T-helper 2 cell treated with Interferon-gamma antibody and Interleukin-4, amounts not matched to agents 5 μg/mL and 100 μg/mL, for 36 hours (primary cell): ENCODE results near the gene CUL4A.

Experiments
- DNase-seq: peaks from one replicate; pipeline ENCODE4 v3.0.0; 2021; ENCODE audit warnings: low spot score
- H3K27ac Mint-ChIP-seq: one replicate; pipeline ENCODE4 v1.8.0; 2021; ENCODE audit warnings: mild to moderate bottlenecking, mixed read lengths
- H3K27me3 Mint-ChIP-seq: one replicate; pipeline ENCODE4 v1.8.0; 2021; ENCODE audit warnings: low read depth, mixed read lengths
- H3K36me3 Mint-ChIP-seq: one replicate; pipeline ENCODE4 v1.8.0; 2021; ENCODE audit warnings: low read depth, mixed read lengths
- H3K4me1 Mint-ChIP-seq: one replicate; pipeline ENCODE4 v1.8.0; 2021; ENCODE audit warnings: low read depth, mixed read lengths
- H3K4me3 Mint-ChIP-seq: one replicate; pipeline ENCODE4 v1.8.0; 2022; ENCODE audit warnings: mild to moderate bottlenecking, moderate library complexity, mixed read lengths
- H3K9me3 Mint-ChIP-seq: one replicate; pipeline ENCODE4 v1.8.0; 2021; ENCODE audit warnings: mixed read lengths

Gene CUL4A

DNA sequence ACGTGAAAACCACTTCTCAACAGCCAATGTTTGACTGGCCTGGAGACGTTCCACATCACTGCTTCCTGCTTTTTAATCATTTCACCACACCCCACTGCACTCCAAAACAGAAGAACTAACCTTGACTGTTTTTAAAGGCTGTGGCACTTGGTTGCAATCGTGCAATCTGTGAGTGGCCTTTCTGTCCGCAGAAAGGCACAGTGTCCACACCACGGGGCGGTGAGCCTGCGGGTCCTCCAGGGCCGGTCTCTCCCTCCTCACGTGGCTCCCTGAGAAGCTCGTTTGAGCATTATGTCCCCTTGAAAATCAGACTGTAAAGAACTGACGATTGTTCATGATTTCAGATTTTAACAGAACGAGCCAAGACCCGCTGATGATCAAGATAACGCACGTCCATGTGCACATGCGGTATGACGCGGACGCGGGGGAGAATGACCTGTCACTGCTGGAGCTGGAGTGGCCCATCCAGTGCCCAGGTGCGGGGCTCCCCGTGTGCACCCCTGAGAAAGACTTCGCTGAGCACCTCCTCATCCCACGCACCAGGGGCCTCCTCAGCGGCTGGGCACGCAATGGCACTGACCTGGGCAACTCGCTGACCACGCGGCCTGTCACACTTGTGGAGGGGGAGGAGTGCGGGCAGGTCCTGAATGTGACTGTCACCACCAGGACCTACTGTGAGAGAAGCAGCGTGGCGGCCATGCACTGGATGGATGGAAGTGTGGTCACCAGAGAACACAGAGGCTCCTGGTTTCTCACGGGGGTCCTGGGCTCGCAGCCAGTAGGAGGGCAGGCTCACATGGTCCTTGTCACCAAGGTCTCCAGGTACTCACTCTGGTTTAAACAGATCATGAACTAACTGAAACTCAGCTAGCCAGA lies 37.9 kb upstream of the CUL4A start:
- H3K36me3 Mint-ChIP-seq = peaks cover 55% of the 10 kb centered on the region
- H3K27me3 Mint-ChIP-seq = no peaks in the 10 kb centered on the region
- peaks cover 31% of the 10 kb centered on the region for H3K4me1 Mint-ChIP-seq
- DNase-seq = no peak
- no peak overlapping the region for H3K4me3 Mint-ChIP-seq
- no peaks in the 10 kb centered on the region for H3K9me3 Mint-ChIP-seq
- H3K27ac Mint-ChIP-seq = peak overlapping the region; percentile 28

DNA sequence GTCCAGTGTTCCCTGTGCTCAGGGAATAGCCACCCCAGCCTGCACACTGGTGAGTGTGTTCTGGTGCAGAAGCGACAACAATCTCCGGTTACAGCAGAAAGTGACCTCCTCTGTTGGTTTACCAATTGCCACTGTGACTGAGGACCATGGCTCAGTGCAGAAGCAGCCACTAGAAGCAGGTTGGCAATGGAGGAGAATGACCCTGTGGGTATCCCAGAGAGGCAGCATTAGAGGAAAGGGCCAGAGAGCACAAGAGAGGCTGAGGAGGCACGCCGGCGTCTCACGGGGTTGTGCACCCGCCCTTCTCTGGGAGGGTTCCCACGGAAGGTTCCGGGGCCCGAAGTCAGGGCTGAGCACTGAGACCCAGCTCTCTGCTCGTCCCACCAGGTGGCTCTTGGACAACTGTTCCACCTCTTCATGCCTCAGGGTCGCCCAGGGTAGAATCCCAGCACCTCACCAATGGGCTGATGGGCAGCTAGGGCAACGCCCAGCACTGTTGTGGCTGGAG lies 36.9 kb upstream of the CUL4A start:
- no peaks in the 10 kb centered on the region for H3K27me3 Mint-ChIP-seq
- peaks cover 61% of the 10 kb centered on the region for H3K36me3 Mint-ChIP-seq
- H3K9me3 Mint-ChIP-seq = no peaks in the 10 kb centered on the region
- H3K4me3 Mint-ChIP-seq = no peak overlapping the region
- no peak for DNase-seq
- peaks cover 31% of the 10 kb centered on the region for H3K4me1 Mint-ChIP-seq
- peak overlapping the region; percentile 15 for H3K27ac Mint-ChIP-seq

DNA sequence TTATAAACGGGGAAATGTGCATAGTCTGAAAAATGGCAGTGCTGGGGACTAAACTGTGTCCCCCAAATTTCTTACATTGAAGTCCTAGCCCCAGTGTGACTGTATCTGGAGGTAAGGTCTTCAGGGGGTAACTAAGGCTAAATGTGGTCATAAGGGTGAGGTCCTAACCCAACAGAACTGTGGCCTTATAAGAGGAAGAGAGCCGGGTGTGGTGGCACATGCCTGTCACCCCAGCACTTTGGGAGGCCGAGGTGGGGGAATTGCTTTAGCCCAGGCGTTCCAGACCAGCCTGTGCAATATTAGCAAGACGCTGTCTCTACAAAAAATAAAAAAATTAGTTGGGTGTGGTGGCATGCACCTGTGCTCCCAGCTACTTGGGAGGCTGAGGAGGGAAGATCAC lies 33.1 kb upstream of the CUL4A start:
- Mint-ChIP-seq H3K36me3 (peaks cover 68% of the 10 kb centered on the region), H3K4me3 (peak overlapping the region; percentile 71), H3K9me3 (no peaks in the 10 kb centered on the region), H3K27ac (peak overlapping the region; percentile 93), H3K4me1 (peaks cover 42% of the 10 kb centered on the region), H3K27me3 (no peaks in the 10 kb centered on the region)
- DNase-seq = no peak

DNA sequence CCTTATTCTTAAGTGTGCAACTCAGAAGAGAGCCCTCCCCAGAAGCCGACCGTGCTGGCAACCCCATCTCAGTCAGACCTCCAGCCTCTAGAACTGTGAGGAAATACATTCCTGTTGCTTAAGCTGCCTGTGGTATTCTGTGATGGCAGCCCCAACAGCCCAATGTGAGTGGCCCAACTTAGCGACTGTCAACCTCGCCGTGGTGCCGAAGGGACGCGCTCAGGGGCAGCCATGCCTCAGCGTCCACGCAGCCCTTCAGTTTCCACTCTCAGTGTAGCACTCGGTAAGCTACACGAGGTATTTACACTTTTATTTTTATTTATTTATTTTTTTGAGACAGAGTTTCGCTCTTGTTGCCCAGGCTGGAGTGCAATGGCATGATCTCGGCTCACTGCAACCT lies 32.6 kb upstream of the CUL4A start:
- peaks cover 66% of the 10 kb centered on the region for H3K36me3 Mint-ChIP-seq
- H3K4me3 Mint-ChIP-seq = no peak overlapping the region
- no peaks in the 10 kb centered on the region for H3K27me3 Mint-ChIP-seq
- peak overlapping the region; percentile 93 for H3K27ac Mint-ChIP-seq
- H3K9me3 Mint-ChIP-seq = no peaks in the 10 kb centered on the region
- peaks cover 40% of the 10 kb centered on the region for H3K4me1 Mint-ChIP-seq
- DNase-seq = no peak

DNA sequence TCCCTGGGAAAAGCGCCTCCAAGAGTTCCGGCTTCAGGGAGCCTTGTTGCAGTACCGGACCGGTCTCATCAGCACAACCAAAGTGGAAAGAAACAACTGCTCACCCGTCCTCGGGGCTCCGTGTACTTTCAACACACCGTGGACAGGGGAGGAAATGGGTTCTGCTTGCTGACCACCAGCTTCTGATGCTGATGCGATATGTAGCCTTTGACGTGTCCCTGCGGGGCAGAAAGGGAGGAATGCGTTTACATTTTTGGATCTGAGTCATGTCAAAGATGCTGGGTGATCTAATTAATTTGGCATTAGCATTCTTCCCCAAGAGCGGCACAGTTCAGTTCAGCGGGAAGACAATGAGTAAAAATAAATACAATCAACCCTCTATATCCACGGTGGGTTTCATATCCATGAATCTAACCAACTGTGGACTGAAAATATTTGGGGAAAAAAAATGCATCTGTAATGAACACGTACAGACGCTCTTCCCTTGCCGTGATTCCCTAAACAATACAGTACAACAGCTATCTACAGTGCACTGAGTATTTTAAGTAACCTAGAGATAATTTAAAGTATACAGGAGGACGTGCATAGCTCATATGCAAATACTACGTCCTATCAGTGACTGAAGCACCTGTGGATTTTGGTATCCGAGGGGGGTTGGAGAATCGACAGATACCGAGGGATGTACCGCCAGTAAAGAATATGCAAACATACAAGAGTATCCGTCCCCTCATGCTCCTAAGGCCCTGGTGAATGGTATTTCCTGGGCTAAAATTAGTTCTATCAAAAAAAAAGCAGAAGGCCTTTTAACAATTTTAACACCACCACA lies 31.1 kb upstream of the CUL4A start:
- Mint-ChIP-seq H3K36me3 (peaks cover 62% of the 10 kb centered on the region), H3K4me1 (peaks cover 35% of the 10 kb centered on the region), H3K27ac (peak overlapping the region; percentile 75), H3K27me3 (no peaks in the 10 kb centered on the region), H3K4me3 (no peak overlapping the region), H3K9me3 (no peaks in the 10 kb centered on the region)
- no peak for DNase-seq

DNA sequence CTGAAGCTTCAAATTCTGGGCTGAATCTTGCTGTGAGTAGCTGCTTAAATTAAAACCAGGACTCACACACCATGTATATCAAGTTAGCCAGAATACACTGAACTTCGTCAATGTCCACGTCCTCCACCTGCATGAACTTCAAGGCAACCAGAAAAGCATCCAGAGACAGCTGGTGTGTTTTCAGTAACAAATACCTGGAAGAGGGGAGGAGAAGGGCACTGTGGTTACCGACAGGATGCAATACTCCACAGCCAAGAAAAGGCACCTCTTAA lies 30.6 kb upstream of the CUL4A start:
- peaks cover 35% of the 10 kb centered on the region for H3K4me1 Mint-ChIP-seq
- H3K36me3 Mint-ChIP-seq = peaks cover 65% of the 10 kb centered on the region
- no peak overlapping the region for H3K4me3 Mint-ChIP-seq
- DNase-seq = no peak
- peak overlapping the region; percentile 75 for H3K27ac Mint-ChIP-seq
- H3K9me3 Mint-ChIP-seq = no peaks in the 10 kb centered on the region
- H3K27me3 Mint-ChIP-seq = no peaks in the 10 kb centered on the region

DNA sequence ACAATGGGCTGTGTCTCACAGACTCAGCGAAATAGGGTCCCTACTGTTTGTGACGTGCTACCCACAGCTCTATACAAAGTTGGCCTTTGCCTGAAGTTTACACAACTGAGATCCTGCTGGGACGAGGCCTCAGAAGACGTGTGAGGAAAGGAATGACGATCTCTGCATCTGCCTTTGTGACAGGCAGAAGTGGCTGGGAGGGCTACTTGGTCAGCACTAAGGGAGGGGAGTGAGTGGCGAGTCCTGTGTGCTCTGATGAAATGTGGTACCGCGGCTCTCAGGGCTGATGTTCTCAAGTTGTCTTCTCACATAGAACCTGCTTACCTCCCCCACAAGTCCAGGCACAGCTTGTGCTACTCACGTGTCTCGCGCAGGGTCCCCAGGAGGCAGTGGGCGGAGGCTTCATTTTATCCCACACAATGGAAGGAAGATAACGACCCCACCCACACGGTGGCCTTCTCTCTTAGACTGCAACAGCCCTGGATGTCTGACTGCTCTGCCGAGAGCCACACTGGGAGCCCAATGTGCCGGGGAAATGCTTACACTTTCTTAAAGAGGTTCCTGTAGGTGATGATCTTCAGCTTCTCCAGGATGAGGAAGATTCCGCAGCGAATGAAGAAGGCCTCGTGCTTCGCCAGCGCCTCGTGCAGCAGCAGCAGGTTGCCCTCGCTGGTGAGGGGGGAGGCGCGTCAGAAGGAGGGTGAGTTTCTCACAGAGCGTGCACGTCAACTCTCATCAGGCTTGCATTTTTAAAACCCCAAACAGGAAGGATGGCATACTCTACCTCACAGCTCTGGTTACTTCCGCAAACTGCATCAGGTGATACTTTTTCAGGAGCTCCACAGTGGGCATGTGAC lies 29.8 kb upstream of the CUL4A start:
- no peaks in the 10 kb centered on the region for H3K9me3 Mint-ChIP-seq
- H3K4me3 Mint-ChIP-seq = peak overlapping the region; percentile 5
- no peak for DNase-seq
- H3K36me3 Mint-ChIP-seq = peaks cover 60% of the 10 kb centered on the region
- H3K27ac Mint-ChIP-seq = peak overlapping the region; percentile 65
- peaks cover 32% of the 10 kb centered on the region for H3K4me1 Mint-ChIP-seq
- no peaks in the 10 kb centered on the region for H3K27me3 Mint-ChIP-seq

DNA sequence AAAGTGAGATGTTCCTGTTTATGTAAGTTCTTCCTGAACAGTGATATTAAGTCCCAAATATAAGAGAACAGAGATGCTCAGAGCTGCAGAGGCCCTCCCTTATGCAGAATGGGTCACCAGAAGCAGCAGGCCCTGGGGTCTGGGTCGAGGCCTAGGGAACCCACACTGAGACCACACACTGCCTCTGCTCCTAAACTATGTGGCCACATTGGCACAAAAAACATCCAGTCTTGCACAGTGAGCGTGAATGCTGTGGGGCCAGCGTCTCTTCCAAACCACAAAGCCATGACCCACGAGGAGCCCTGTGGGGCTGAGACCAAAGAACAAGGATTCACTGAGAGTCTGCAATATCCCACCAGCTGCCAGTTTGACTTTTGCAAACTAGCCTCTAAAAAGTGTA lies 27.4 kb upstream of the CUL4A start:
- no peak for DNase-seq
- Mint-ChIP-seq H3K4me3 (no peak overlapping the region), H3K27me3 (no peaks in the 10 kb centered on the region), H3K36me3 (peaks cover 55% of the 10 kb centered on the region), H3K4me1 (peaks cover 31% of the 10 kb centered on the region), H3K27ac (no peak overlapping the region), H3K9me3 (no peaks in the 10 kb centered on the region)

DNA sequence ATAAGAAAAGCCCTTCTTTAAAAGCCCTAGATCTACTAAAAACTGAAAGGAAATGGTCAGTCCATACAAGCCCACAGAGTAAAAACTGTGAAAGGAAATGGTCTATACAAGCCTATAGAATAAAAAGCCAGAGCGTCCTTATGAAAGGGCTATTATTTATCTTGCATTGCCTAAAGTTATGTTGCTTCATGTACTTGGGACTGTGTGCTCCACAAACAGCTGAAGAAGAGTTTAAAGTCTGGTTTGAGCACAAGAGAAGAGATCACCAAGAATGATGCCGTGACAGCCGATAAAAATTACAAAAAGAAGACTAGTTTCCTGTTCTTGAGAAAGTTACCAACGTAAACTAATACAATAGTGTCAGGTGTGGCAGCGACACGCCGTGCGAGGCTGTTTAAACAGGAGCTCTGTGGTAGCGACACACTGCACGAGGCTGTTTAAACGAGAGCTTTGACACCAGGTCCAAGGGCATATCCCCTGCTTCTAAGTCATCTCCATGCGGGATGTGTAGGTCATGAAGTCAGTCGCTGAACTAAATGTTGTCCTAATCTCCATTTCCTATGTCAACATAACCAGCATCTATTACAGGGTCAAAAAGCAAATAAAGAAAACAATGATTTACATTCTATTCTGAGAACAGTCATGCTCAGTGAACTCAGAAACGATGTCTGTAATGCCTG lies 25.8 kb upstream of the CUL4A start:
- DNase-seq = no peak
- H3K36me3 Mint-ChIP-seq = peaks cover 57% of the 10 kb centered on the region
- no peaks in the 10 kb centered on the region for H3K27me3 Mint-ChIP-seq
- H3K4me3 Mint-ChIP-seq = no peak overlapping the region
- no peaks in the 10 kb centered on the region for H3K9me3 Mint-ChIP-seq
- peaks cover 32% of the 10 kb centered on the region for H3K4me1 Mint-ChIP-seq
- H3K27ac Mint-ChIP-seq = peak overlapping the region; percentile 26

DNA sequence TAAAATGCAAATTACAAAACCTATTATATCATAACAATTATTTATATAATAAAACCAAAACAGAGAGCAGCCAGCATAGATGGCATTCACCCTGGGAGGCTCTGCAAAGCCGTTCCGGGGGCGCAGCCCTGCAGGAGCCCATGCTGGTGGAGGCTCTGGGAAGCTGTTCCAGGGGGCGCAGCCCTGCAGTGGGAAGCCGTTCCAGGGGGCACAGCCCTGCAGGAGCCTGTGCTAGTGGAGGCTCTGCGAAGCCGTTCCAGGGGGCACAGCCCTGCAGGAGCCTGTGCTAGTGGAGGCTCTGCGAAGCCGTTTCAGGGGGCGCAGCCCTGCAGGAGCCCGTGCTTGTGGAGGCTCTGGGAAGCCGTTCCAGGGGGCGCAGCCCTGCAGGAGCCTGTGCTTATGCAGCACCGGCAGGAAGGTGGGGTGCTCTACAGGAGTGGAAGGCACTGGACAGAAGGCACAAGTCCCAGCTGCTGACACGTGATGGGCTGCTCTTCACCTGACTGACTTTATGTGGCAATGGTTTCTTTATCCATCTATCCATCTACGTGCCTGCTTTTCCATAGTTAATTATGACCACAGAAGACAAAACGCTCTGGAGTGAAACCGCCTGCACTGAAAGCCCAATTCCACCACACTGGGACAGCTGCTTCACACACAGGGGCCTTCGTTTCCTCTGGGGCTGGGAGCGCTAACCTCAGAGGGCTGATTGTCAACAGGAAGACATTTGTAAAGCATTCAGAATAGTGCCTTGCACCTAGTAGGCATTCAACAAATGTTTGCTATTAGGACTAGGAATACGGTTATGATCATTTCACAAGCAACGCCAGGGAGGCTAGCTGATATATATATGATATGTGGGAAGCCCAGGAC lies 24.6 kb upstream of the CUL4A start:
- H3K36me3 Mint-ChIP-seq = peaks cover 56% of the 10 kb centered on the region
- H3K9me3 Mint-ChIP-seq = no peaks in the 10 kb centered on the region
- DNase-seq = no peak
- H3K27me3 Mint-ChIP-seq = no peaks in the 10 kb centered on the region
- H3K4me1 Mint-ChIP-seq = peaks cover 25% of the 10 kb centered on the region
- H3K27ac Mint-ChIP-seq = peak overlapping the region; percentile 82
- H3K4me3 Mint-ChIP-seq = peak overlapping the region; percentile 64

DNA sequence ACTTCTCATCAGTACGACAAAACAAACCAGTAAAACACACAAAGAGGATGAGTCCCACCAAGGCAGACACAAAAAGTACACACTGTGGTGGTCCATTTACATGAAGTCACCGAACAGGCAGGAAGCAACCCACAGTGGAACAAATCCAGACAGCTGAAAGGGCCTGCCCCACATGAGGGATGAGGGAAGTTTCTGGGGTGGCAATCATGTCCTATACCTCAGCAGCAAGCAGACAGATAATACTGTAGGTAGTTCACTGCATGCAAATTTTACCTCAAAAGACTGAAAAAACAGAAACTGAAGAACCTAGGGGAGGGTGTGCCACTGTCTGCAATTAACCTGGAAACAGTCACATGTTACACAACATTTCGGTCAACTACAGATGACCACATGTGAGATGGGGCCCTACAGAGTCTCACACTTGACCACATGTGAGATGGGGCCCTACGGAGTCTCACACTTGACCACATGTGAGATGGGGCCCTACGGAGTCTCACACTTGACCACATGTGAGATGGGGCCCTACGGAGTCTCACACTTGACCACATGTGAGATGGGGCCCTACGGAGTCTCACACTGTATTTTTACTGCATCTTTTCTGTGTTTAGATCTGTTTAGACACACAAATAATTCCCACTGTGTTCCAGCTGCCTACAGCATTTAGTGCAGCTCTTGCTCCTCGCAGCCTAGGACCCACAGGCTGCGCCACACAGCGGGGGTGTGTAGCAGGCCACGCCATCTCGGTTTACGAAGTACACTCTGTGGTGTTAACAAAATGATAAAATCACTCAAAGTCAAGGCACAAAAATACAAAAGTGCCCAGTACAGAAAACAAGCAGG lies 23.1 kb upstream of the CUL4A start:
- peak overlapping the region; percentile 75 for H3K27ac Mint-ChIP-seq
- no peaks in the 10 kb centered on the region for H3K9me3 Mint-ChIP-seq
- H3K4me3 Mint-ChIP-seq = peak overlapping the region; percentile 60
- no peak for DNase-seq
- peaks cover 57% of the 10 kb centered on the region for H3K36me3 Mint-ChIP-seq
- peaks cover 23% of the 10 kb centered on the region for H3K4me1 Mint-ChIP-seq
- no peaks in the 10 kb centered on the region for H3K27me3 Mint-ChIP-seq

DNA sequence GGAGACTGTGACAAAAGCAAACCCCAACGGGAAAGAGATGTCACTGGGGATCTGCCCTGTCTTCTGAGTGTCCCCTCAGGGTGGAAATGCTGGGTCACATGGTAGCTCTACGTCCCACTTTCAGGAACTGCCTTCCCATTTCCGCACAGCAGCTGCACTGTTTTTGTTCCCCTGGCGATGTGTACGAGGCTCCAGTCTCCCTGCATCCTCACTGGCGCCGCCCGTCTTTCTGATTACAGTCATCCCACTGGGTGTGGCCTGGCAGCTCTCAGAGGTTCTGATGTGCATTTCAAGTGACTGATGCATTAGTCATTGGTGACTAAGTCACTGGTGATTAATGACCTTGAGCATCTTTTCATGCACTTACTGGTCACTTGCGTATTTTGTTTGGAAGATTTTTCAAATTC lies 22.1 kb upstream of the CUL4A start:
- Mint-ChIP-seq H3K27ac (peak overlapping the region; percentile 73), H3K27me3 (no peaks in the 10 kb centered on the region), H3K36me3 (peaks cover 55% of the 10 kb centered on the region), H3K4me3 (peak overlapping the region; percentile 12), H3K4me1 (peaks cover 23% of the 10 kb centered on the region), H3K9me3 (no peaks in the 10 kb centered on the region)
- peak; percentile 47 for DNase-seq
